HG03354 (cell line): ENCODE measurements around the gene SLC29A4.
A peak's percentile ranks its signal among the peaks of the same experiment; 100 is the strongest.
"Not testable (repeated sequence)": the region's sequence is repeated elsewhere in the genome, so short reads cannot be mapped to it uniquely, and the experiment has no call there.

Experiments used
- ATAC-seq: cut with Tn5 transposase; IDR thresholded peaks from one replicate; pipeline ENCODE4 v1.9.1; 2021; ENCODE audit warnings: mild to moderate bottlenecking; ENCODE audit not compliant: unreplicated experiment, poor library complexity, severe bottlenecking

Gene SLC29A4

GRCh38 chr7:5282543-5283316, at the start of gene SLC29A4:
SLC29A4 (plus strand) TSS chr7:5282943; CDS start chr7:5287817, 4,874 bp downstream.
- ATAC-seq: no peak

GRCh38 chr7:5234852-5235831, 47.6 kb upstream of the SLC29A4 start:
- ATAC-seq: peak; percentile 27

- ATAC-seq: no peak
Measured at GRCh38 chr7:5237286-5237685, 45.5 kb upstream of the SLC29A4 start.

GRCh38 chr7:5238500-5238899, 44.2 kb upstream of the SLC29A4 start:
- no peak for ATAC-seq

- no peak for ATAC-seq
Measured at GRCh38 chr7:5243261-5243660, 39.5 kb upstream of the SLC29A4 start.

GRCh38 chr7:5248201-5248885, 34.4 kb upstream of the SLC29A4 start:
- no peak for ATAC-seq

- not testable (repeated sequence) for ATAC-seq
Measured at GRCh38 chr7:5250787-5251186, 32.0 kb upstream of the SLC29A4 start.

- not testable (repeated sequence) for ATAC-seq
Measured at GRCh38 chr7:5253529-5253928, 29.2 kb upstream of the SLC29A4 start.

GRCh38 chr7:5254371-5254770, 28.4 kb upstream of the SLC29A4 start:
- ATAC-seq: not testable (repeated sequence)

- ATAC-seq: no peak
Measured at GRCh38 chr7:5255832-5256231, 26.9 kb upstream of the SLC29A4 start.

- not testable (repeated sequence) for ATAC-seq
Measured at GRCh38 chr7:5260530-5261068, 22.1 kb upstream of the SLC29A4 start.

- not testable (repeated sequence) for ATAC-seq
Measured at GRCh38 chr7:5263066-5263465, 19.7 kb upstream of the SLC29A4 start.

- ATAC-seq: no peak
Measured at GRCh38 chr7:5265320-5266190, 17.2 kb upstream of the SLC29A4 start.

GRCh38 chr7:5266191-5267028, 16.3 kb upstream of the SLC29A4 start:
- no peak for ATAC-seq

- not testable (repeated sequence) for ATAC-seq
Measured at GRCh38 chr7:5267829-5268228, 14.9 kb upstream of the SLC29A4 start.

- ATAC-seq: not testable (repeated sequence)
Measured at GRCh38 chr7:5269992-5270657, 12.6 kb upstream of the SLC29A4 start.

GRCh38 chr7:5270788-5271187, 12.0 kb upstream of the SLC29A4 start:
- no peak for ATAC-seq
